ENCODE data around the gene TMEM135.
A peak's percentile ranks its signal among the peaks of the same experiment; 100 is the strongest.

TMEM135 gene

DNA sequence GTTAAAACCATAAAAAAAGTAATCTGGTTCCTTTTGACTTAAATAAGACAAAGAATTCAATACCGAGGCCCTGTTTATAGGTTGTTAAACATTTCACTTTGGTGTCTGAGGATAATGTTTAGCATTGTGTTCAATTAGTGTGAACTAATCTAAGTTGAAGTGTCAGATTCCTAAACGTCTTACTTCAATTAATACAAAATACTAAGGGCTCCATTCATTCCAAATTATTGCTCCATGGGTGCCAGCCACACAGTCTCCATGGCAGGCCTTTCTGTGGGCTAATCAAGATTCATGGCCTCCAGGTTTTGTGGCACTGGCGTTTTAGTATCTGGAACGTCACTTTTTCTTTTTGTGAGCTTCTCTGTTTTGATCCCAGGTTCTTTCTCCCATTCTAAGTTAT is 89.4 kb downstream of the TMEM135 start:
- H3K27ac ChIP-seq (ENCODE audit: low read depth, low read length): no peak overlapping the region
- H3K27me3 ChIP-seq (ENCODE audit: control insufficient read depth in 5 of 5, insufficient read depth in 4 of 5, low read length in 5 of 5): no peaks in the 10 kb centered on the region
- H3K4me1 ChIP-seq (ENCODE audit: control insufficient read depth in 5 of 5, insufficient read depth in 5 of 5, low read length in 5 of 5): peaks cover 0 to 9% (median 6%) of the 10 kb centered on the region in 5 donors
- no peak overlapping the region for H3K9ac ChIP-seq (ENCODE audit: low read length in 5 of 5)
- H3K9me3 ChIP-seq (ENCODE audit: control insufficient read depth in 5 of 5, low read length in 5 of 5): no peaks in the 10 kb centered on the region
- no peaks in the 10 kb centered on the region for H3K36me3 ChIP-seq (ENCODE audit: control insufficient read depth in 5 of 5, insufficient read depth in 5 of 5, low read length in 5 of 5)
- no peak overlapping the region for H3K4me3 ChIP-seq (ENCODE audit: low read depth in 1 of 5, low read length in 5 of 5)

- Histone ChIP-seq H3K27me3 (ENCODE audit: control insufficient read depth in 5 of 5, insufficient read depth in 4 of 5, low read length in 5 of 5) (no peaks in the 10 kb centered on the region), H3K9ac (ENCODE audit: low read length in 5 of 5) (no peak overlapping the region), H3K27ac (ENCODE audit: low read depth, low read length) (peak overlapping the region; percentile 5), H3K4me1 (ENCODE audit: control insufficient read depth in 5 of 5, insufficient read depth in 5 of 5, low read length in 5 of 5) (peaks cover 0 to 9% (median 6%) of the 10 kb centered on the region in 5 donors), H3K36me3 (ENCODE audit: control insufficient read depth in 5 of 5, insufficient read depth in 5 of 5, low read length in 5 of 5) (no peaks in the 10 kb centered on the region), H3K9me3 (ENCODE audit: control insufficient read depth in 5 of 5, low read length in 5 of 5) (no peaks in the 10 kb centered on the region), H3K4me3 (ENCODE audit: low read depth in 1 of 5, low read length in 5 of 5) (no peak overlapping the region)
Measured at GRCh38 chr11:87128372-87128771, 90.6 kb downstream of the TMEM135 start.

GRCh38 chr11:87134524-87135106 is 96.9 kb downstream of the TMEM135 start:
- Histone ChIP-seq H3K9ac (ENCODE audit: low read length in 5 of 5) (no peak overlapping the region), H3K9me3 (ENCODE audit: control insufficient read depth in 5 of 5, low read length in 5 of 5) (peaks cover 0 to 4% (median 1%) of the 10 kb centered on the region in 5 donors), H3K4me1 (ENCODE audit: control insufficient read depth in 5 of 5, insufficient read depth in 5 of 5, low read length in 5 of 5) (peaks cover 0 to 9% (median 0%) of the 10 kb centered on the region in 5 donors), H3K27ac (ENCODE audit: low read depth, low read length) (no peak overlapping the region), H3K4me3 (ENCODE audit: low read depth in 1 of 5, low read length in 5 of 5) (no peak overlapping the region), H3K36me3 (ENCODE audit: control insufficient read depth in 5 of 5, insufficient read depth in 5 of 5, low read length in 5 of 5) (peaks cover 0 to 5% (median 0%) of the 10 kb centered on the region in 5 donors), H3K27me3 (ENCODE audit: control insufficient read depth in 5 of 5, insufficient read depth in 4 of 5, low read length in 5 of 5) (no peaks in the 10 kb centered on the region)

- Histone ChIP-seq H3K27me3 (ENCODE audit: control insufficient read depth in 5 of 5, insufficient read depth in 4 of 5, low read length in 5 of 5) (no peaks in the 10 kb centered on the region), H3K4me3 (ENCODE audit: low read depth in 1 of 5, low read length in 5 of 5) (no peak overlapping the region), H3K36me3 (ENCODE audit: control insufficient read depth in 5 of 5, insufficient read depth in 5 of 5, low read length in 5 of 5) (peaks cover 0 to 5% (median 0%) of the 10 kb centered on the region in 5 donors), H3K9ac (ENCODE audit: low read length in 5 of 5) (no peak overlapping the region), H3K9me3 (ENCODE audit: control insufficient read depth in 5 of 5, low read length in 5 of 5) (peaks cover 0 to 6% (median 3%) of the 10 kb centered on the region in 5 donors), H3K4me1 (ENCODE audit: control insufficient read depth in 5 of 5, insufficient read depth in 5 of 5, low read length in 5 of 5) (peaks cover 0 to 9% (median 0%) of the 10 kb centered on the region in 5 donors), H3K27ac (ENCODE audit: low read depth, low read length) (peak overlapping the region; percentile 23)
Measured at GRCh38 chr11:87136236-87136635, 98.5 kb downstream of the TMEM135 start.

DNA sequence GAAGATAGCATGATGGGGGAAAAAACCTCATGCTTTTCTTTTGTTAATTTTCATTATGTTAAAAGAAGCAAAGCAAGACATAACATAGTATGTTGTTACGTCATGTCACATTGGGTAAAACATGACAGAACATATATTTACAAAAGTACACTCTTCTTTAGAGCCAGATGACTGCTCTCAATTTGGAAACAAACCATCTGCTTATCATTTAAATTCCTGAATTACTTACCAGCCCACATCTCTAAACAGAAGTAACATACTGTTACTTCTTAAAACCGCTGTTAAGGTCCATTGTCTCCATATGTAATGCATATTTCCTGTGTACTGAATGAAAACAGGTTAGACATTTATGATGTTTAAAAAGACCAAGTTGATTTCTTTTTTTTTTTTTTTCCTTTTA is 100.0 kb downstream of the TMEM135 start:
- H3K4me1 ChIP-seq (ENCODE audit: control insufficient read depth in 5 of 5, insufficient read depth in 5 of 5, low read length in 5 of 5): peaks cover 0 to 9% (median 0%) of the 10 kb centered on the region in 5 donors
- H3K27ac ChIP-seq (ENCODE audit: low read depth, low read length): no peak overlapping the region
- no peak overlapping the region for H3K4me3 ChIP-seq (ENCODE audit: low read depth in 1 of 5, low read length in 5 of 5)

GRCh38 chr11:87139475-87139874 is 101.7 kb downstream of the TMEM135 start:
- Histone ChIP-seq H3K36me3 (ENCODE audit: control insufficient read depth in 5 of 5, insufficient read depth in 5 of 5, low read length in 5 of 5) (peaks cover 0 to 5% (median 0%) of the 10 kb centered on the region in 5 donors), H3K9ac (ENCODE audit: low read length in 5 of 5) (no peak overlapping the region), H3K27ac (ENCODE audit: low read depth, low read length) (no peak overlapping the region), H3K4me3 (ENCODE audit: low read depth in 1 of 5, low read length in 5 of 5) (no peak overlapping the region), H3K27me3 (ENCODE audit: control insufficient read depth in 5 of 5, insufficient read depth in 4 of 5, low read length in 5 of 5) (no peaks in the 10 kb centered on the region), H3K9me3 (ENCODE audit: control insufficient read depth in 5 of 5, low read length in 5 of 5) (peaks cover 0 to 6% (median 3%) of the 10 kb centered on the region in 5 donors), H3K4me1 (ENCODE audit: control insufficient read depth in 5 of 5, insufficient read depth in 5 of 5, low read length in 5 of 5) (peaks cover 0 to 13% (median 5%) of the 10 kb centered on the region in 5 donors)

More for the DNA sequence above, 100.0 kb downstream of the TMEM135 start:
- Histone ChIP-seq H3K9me3 (ENCODE audit: control insufficient read depth in 5 of 5, low read length in 5 of 5) (peaks cover 0 to 6% (median 3%) of the 10 kb centered on the region in 5 donors), H3K27me3 (ENCODE audit: control insufficient read depth in 5 of 5, insufficient read depth in 4 of 5, low read length in 5 of 5) (no peaks in the 10 kb centered on the region), H3K9ac (ENCODE audit: low read length in 5 of 5) (no peak overlapping the region), H3K36me3 (ENCODE audit: control insufficient read depth in 5 of 5, insufficient read depth in 5 of 5, low read length in 5 of 5) (peaks cover 0 to 5% (median 0%) of the 10 kb centered on the region in 5 donors)

DNA sequence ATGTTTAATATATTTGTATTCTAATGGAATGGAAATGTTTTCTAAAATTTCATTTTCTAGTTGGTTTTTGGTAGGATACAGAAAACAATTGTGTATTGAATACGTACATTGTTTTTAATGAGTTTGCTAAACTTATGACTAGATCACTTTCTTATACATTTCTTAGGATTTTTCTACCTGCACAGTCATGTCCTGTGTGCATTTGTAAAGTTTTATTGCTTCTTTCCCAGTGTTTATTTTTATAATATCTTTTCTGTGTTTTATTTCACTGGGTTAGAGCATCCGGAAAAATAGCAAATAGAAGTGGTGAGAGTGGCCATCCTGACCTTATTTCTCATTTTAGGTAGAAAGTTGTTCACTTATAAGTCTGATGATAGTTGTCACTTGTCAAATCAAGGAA is 103.6 kb downstream of the TMEM135 start:
- no peak overlapping the region for H3K9ac ChIP-seq (ENCODE audit: low read length in 5 of 5)
- peaks cover 0 to 13% (median 5%) of the 10 kb centered on the region in 5 donors for H3K4me1 ChIP-seq (ENCODE audit: control insufficient read depth in 5 of 5, insufficient read depth in 5 of 5, low read length in 5 of 5)
- H3K4me3 ChIP-seq (ENCODE audit: low read depth in 1 of 5, low read length in 5 of 5): no peak overlapping the region
- H3K36me3 ChIP-seq (ENCODE audit: control insufficient read depth in 5 of 5, insufficient read depth in 5 of 5, low read length in 5 of 5): peaks cover 0 to 5% (median 0%) of the 10 kb centered on the region in 5 donors
- H3K27me3 ChIP-seq (ENCODE audit: control insufficient read depth in 5 of 5, insufficient read depth in 4 of 5, low read length in 5 of 5): no peaks in the 10 kb centered on the region
- peaks cover 0 to 6% (median 3%) of the 10 kb centered on the region in 5 donors for H3K9me3 ChIP-seq (ENCODE audit: control insufficient read depth in 5 of 5, low read length in 5 of 5)
- H3K27ac ChIP-seq (ENCODE audit: low read depth, low read length): no peak overlapping the region

DNA sequence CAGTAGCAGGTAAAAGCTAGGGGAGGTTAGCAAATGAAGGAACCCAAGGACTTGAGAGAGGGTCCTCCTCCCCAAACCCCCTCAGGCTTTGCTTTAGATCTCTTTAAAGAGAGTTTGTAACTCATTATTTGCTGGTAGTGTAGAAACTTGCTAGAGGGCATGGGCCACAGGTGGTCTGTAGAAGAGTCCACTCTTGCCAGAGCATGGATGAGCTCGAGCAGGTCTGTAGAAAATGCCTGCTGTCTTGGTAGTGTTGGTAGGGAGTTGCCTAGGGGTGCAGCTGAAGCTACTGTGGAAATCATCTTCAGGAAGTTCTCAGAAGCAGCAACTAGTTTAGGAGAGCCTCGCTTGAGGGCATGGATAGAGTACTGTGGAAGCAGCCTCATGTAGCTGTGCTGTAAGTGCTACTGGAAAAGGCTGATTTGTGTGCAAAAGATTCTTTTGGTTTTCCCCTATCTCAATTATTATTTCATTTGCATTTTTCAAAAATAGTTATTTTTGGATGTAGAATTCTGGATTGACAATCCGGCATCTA is 104.3 kb downstream of the TMEM135 start:
- no peaks in the 10 kb centered on the region for H3K27me3 ChIP-seq (ENCODE audit: control insufficient read depth in 5 of 5, insufficient read depth in 4 of 5, low read length in 5 of 5)
- no peak overlapping the region for H3K9ac ChIP-seq (ENCODE audit: low read length in 5 of 5)
- H3K4me3 ChIP-seq (ENCODE audit: low read depth in 1 of 5, low read length in 5 of 5): no peak overlapping the region
- peaks cover 0 to 5% (median 0%) of the 10 kb centered on the region in 5 donors for H3K36me3 ChIP-seq (ENCODE audit: control insufficient read depth in 5 of 5, insufficient read depth in 5 of 5, low read length in 5 of 5)
- peaks cover 0 to 6% (median 3%) of the 10 kb centered on the region in 5 donors for H3K9me3 ChIP-seq (ENCODE audit: control insufficient read depth in 5 of 5, low read length in 5 of 5)
- no peak overlapping the region for H3K27ac ChIP-seq (ENCODE audit: low read depth, low read length)
- H3K4me1 ChIP-seq (ENCODE audit: control insufficient read depth in 5 of 5, insufficient read depth in 5 of 5, low read length in 5 of 5): peaks cover 0 to 8% (median 5%) of the 10 kb centered on the region in 5 donors

GRCh38 chr11:87142594-87142993 is 104.9 kb downstream of the TMEM135 start:
- Histone ChIP-seq H3K9me3 (ENCODE audit: control insufficient read depth in 5 of 5, low read length in 5 of 5) (peaks cover 0 to 6% (median 3%) of the 10 kb centered on the region in 5 donors), H3K36me3 (ENCODE audit: control insufficient read depth in 5 of 5, insufficient read depth in 5 of 5, low read length in 5 of 5) (peaks cover 0 to 5% (median 0%) of the 10 kb centered on the region in 5 donors), H3K4me1 (ENCODE audit: control insufficient read depth in 5 of 5, insufficient read depth in 5 of 5, low read length in 5 of 5) (peaks cover 0 to 7% (median 5%) of the 10 kb centered on the region in 5 donors), H3K9ac (ENCODE audit: low read length in 5 of 5) (no peak overlapping the region), H3K27ac (ENCODE audit: low read depth, low read length) (no peak overlapping the region), H3K4me3 (ENCODE audit: low read depth in 1 of 5, low read length in 5 of 5) (no peak overlapping the region), H3K27me3 (ENCODE audit: control insufficient read depth in 5 of 5, insufficient read depth in 4 of 5, low read length in 5 of 5) (no peaks in the 10 kb centered on the region)

DNA sequence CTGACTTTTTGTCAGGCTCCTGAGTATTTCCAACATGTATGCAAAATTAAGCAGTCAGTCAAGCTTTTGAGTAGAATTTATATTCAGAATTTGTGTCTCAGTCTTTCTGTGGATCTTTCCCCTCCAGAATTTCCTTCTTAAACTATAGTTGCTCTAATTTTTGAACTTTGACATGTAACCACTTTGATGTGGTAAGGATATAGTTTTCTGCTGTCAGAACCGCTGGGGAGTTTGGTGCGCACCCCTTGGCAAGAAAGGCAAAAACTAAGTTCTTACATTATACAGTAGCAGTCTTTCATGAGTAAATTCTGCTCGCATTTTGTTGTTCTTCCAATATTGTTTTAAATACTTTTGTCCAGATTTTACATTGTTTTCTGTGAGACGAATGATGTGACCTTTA is 105.9 kb downstream of the TMEM135 start:
- no peak overlapping the region for H3K27ac ChIP-seq (ENCODE audit: low read depth, low read length)
- peaks cover 0 to 5% (median 0%) of the 10 kb centered on the region in 5 donors for H3K36me3 ChIP-seq (ENCODE audit: control insufficient read depth in 5 of 5, insufficient read depth in 5 of 5, low read length in 5 of 5)
- H3K27me3 ChIP-seq (ENCODE audit: control insufficient read depth in 5 of 5, insufficient read depth in 4 of 5, low read length in 5 of 5): no peaks in the 10 kb centered on the region
- H3K4me3 ChIP-seq (ENCODE audit: low read depth in 1 of 5, low read length in 5 of 5): no peak overlapping the region
- peaks cover 0 to 9% (median 4%) of the 10 kb centered on the region in 5 donors for H3K4me1 ChIP-seq (ENCODE audit: control insufficient read depth in 5 of 5, insufficient read depth in 5 of 5, low read length in 5 of 5)
- peaks cover 0 to 6% (median 3%) of the 10 kb centered on the region in 5 donors for H3K9me3 ChIP-seq (ENCODE audit: control insufficient read depth in 5 of 5, low read length in 5 of 5)
- no peak overlapping the region for H3K9ac ChIP-seq (ENCODE audit: low read length in 5 of 5)
